Neural cell (in vitro differentiated cells): ENCODE measurements around the gene SAMD3.
"Not testable (repeated sequence)": the region's sequence is repeated elsewhere in the genome, so short reads cannot be mapped to it uniquely, and the experiment has no call there.

ENCODE experiments used
- CTCF ChIP-seq: fragments of 450-650 bp; IDR thresholded peaks from 2 replicates; pipeline ENCODE4 v1.5.1; 2014; ENCODE audit warnings: antibody characterized with exemption, mild to moderate bottlenecking, moderate library complexity; ENCODE audit not compliant: poor library complexity, severe bottlenecking
- EP300 ChIP-seq: fragments of 450-650 bp; conservative IDR thresholded peaks from 2 replicates; pipeline ENCODE4 v1.6.1; 2014; ENCODE audit warnings: antibody characterized with exemption, mild to moderate bottlenecking, moderate library complexity; ENCODE audit not compliant: poor library complexity, severe bottlenecking
- EZH2 ChIP-seq: fragments of 200-600, 300-800 bp; shearing (Covaris generic), sonication (generic); IDR thresholded peaks from 2 replicates; pipeline ENCODE4 v1.6.1; 2014; ENCODE audit warnings: antibody characterized with exemption, low read length, borderline replicate concordance, mild to moderate bottlenecking; ENCODE audit not compliant: insufficient read depth, poor library complexity, severe bottlenecking
- MXI1 ChIP-seq: fragments of 450-650 bp; conservative IDR thresholded peaks from 2 replicates; pipeline ENCODE4 v1.6.1; 2014; ENCODE audit warnings: antibody characterized with exemption, mild to moderate bottlenecking; ENCODE audit not compliant: poor library complexity, severe bottlenecking
- RAD21 ChIP-seq: fragments of 450-650 bp; conservative IDR thresholded peaks from 2 replicates; pipeline ENCODE4 v1.6.1; 2014; ENCODE audit warnings: antibody characterized with exemption, mild to moderate bottlenecking, moderate library complexity
- TAF1 ChIP-seq: IDR thresholded peaks from 2 replicates; pipeline ENCODE4 v1.6.1; 2012; ENCODE audit warnings: low read depth

- TF ChIP-seq TAF1, CTCF, MXI1, EP300, EZH2, RAD21: not testable (repeated sequence)
Observed at GRCh38 chr6:130260614-130261241, 38.0 kb upstream of the SAMD3 start.
